ENCODE measurements around the gene KHSRP. TPM values are rescaled to one million over a fixed set of nuclear protein-coding genes. Genes with fewer than 3 reads are reported as not detected.
"Not testable (repeated sequence)": the region's sequence is repeated elsewhere in the genome, so short reads cannot be mapped to it uniquely, and the experiment has no call there.

Gene KHSRP
- total RNA-seq, 1 experiment from 2014 or later = 129 TPM

GRCh38 chr19:6402058-6402457 lies 22.6 kb downstream of the KHSRP start:
- Histone ChIP-seq H3K27ac (no peak overlapping the region), H3K9me3 (replicated peaks) (no peaks in the 10 kb centered on the region), H3K36me3 (no peaks in the 10 kb centered on the region), H3K4me3 (no peak overlapping the region), H3K4me1 (replicated peaks) (no peaks in the 10 kb centered on the region), H3K27me3 (replicated peaks) (no peaks in the 10 kb centered on the region)
- no peak for DNase-seq (ENCODE audit: low read depth in 1 of 2, low spot score in 2 of 2)

- not testable (repeated sequence) for DNase-seq (ENCODE audit: low read depth in 1 of 2, low spot score in 2 of 2); H3K9me3 ChIP-seq (replicated peaks); H3K27me3 ChIP-seq (replicated peaks); H3K4me3 ChIP-seq; H3K27ac ChIP-seq; H3K4me1 ChIP-seq (replicated peaks); H3K36me3 ChIP-seq
Observed at GRCh38 chr19:6400062-6400944, 24.3 kb downstream of the KHSRP start.

- Histone ChIP-seq H3K9me3 (replicated peaks) (no peaks in the 10 kb centered on the region), H3K27me3 (replicated peaks) (no peaks in the 10 kb centered on the region), H3K27ac (no peak overlapping the region), H3K36me3 (peaks cover 14% of the 10 kb centered on the region; the same call in 1 of the 2 replicates), H3K4me3 (no peak overlapping the region), H3K4me1 (replicated peaks) (peaks cover 14% of the 10 kb centered on the region)
- DNase-seq (ENCODE audit: low read depth in 1 of 2, low spot score in 2 of 2) = no peak
Observed at GRCh38 chr19:6396305-6396704, 28.3 kb downstream of the KHSRP start.

GRCh38 chr19:6394831-6395230 lies 29.8 kb downstream of the KHSRP start:
- Histone ChIP-seq H3K9me3 (replicated peaks) (no peaks in the 10 kb centered on the region), H3K4me3 (no peak overlapping the region), H3K27ac (no peak overlapping the region), H3K36me3 (peaks cover 26% of the 10 kb centered on the region), H3K27me3 (replicated peaks) (no peaks in the 10 kb centered on the region), H3K4me1 (replicated peaks) (peaks cover 14% of the 10 kb centered on the region)
- no peak for DNase-seq (ENCODE audit: low read depth in 1 of 2, low spot score in 2 of 2)

GRCh38 chr19:6393983-6394412 lies 30.6 kb downstream of the KHSRP start:
- H3K27ac ChIP-seq = peak overlapping the region; percentile 91
- peaks cover 14% of the 10 kb centered on the region for H3K4me1 ChIP-seq (replicated peaks)
- H3K9me3 ChIP-seq (replicated peaks) = no peaks in the 10 kb centered on the region
- no peaks in the 10 kb centered on the region for H3K27me3 ChIP-seq (replicated peaks)
- DNase-seq (ENCODE audit: low read depth in 1 of 2, low spot score in 2 of 2) = no peak
- H3K36me3 ChIP-seq = peaks cover 33% of the 10 kb centered on the region
- H3K4me3 ChIP-seq = peak overlapping the region; percentile 71

- Histone ChIP-seq H3K4me3 (peak within 1 kb of the TSS; percentile 71), H3K27ac (peak within 1 kb of the TSS; percentile 91), H3K27me3 (replicated peaks) (no peaks in the 10 kb centered on the region), H3K36me3 (peaks cover 39% of the 10 kb centered on the region), H3K9me3 (replicated peaks) (no peaks in the 10 kb centered on the region), H3K4me1 (replicated peaks) (peaks cover 14% of the 10 kb centered on the region)
- peak; percentile 97 to 99 for DNase-seq (ENCODE audit: low read depth in 1 of 2, low spot score in 2 of 2)
Observed at GRCh38 chr19:6393074-6393982, 31.3 kb downstream of the KHSRP start, which contains the start of gene GTF2F1. Gene GTF2F1 (minus strand): TSS chr19:6393164. CDS start chr19:6392995, 169 bp downstream.

- H3K27me3 ChIP-seq (replicated peaks) = no peaks in the 10 kb centered on the region
- no peak for DNase-seq (ENCODE audit: low read depth in 1 of 2, low spot score in 2 of 2)
- H3K27ac ChIP-seq = peak overlapping the region; percentile 91
- no peaks in the 10 kb centered on the region for H3K9me3 ChIP-seq (replicated peaks)
- H3K4me3 ChIP-seq = peak overlapping the region; percentile 71
- H3K4me1 ChIP-seq (replicated peaks) = peaks cover 14% of the 10 kb centered on the region
- peaks cover 48% of the 10 kb centered on the region for H3K36me3 ChIP-seq
Observed at GRCh38 chr19:6392221-6393073, 32.2 kb downstream of the KHSRP start.

- H3K4me3 ChIP-seq = no peak overlapping the region
- H3K27ac ChIP-seq = no peak overlapping the region
- peaks cover 81% of the 10 kb centered on the region for H3K36me3 ChIP-seq
- no peak for DNase-seq (ENCODE audit: low read depth in 1 of 2, low spot score in 2 of 2)
- H3K4me1 ChIP-seq (replicated peaks) = peaks cover 5% of the 10 kb centered on the region
- H3K9me3 ChIP-seq (replicated peaks) = no peaks in the 10 kb centered on the region
- H3K27me3 ChIP-seq (replicated peaks) = no peaks in the 10 kb centered on the region
Observed at GRCh38 chr19:6387372-6387771, 37.2 kb downstream of the KHSRP start.

- H3K27ac ChIP-seq = no peak overlapping the region
- H3K27me3 ChIP-seq (replicated peaks) = no peaks in the 10 kb centered on the region
- peaks cover 84% of the 10 kb centered on the region for H3K36me3 ChIP-seq
- DNase-seq (ENCODE audit: low read depth in 1 of 2, low spot score in 2 of 2) = no peak
- H3K4me3 ChIP-seq = no peak overlapping the region
- H3K4me1 ChIP-seq (replicated peaks) = no peaks in the 10 kb centered on the region
- H3K9me3 ChIP-seq (replicated peaks) = no peaks in the 10 kb centered on the region
Observed at GRCh38 chr19:6384381-6384780, 40.2 kb downstream of the KHSRP start.

- DNase-seq (ENCODE audit: low read depth in 1 of 2, low spot score in 2 of 2) = no peak
- Histone ChIP-seq H3K27ac (no peak overlapping the region), H3K4me3 (no peak overlapping the region), H3K9me3 (replicated peaks) (no peaks in the 10 kb centered on the region), H3K27me3 (replicated peaks) (no peaks in the 10 kb centered on the region), H3K36me3 (peaks cover 82% of the 10 kb centered on the region), H3K4me1 (replicated peaks) (no peaks in the 10 kb centered on the region)
Observed at GRCh38 chr19:6383188-6383587, 41.4 kb downstream of the KHSRP start.

- Histone ChIP-seq H3K4me1 (replicated peaks) (no peaks in the 10 kb centered on the region), H3K4me3 (no peak overlapping the region), H3K9me3 (replicated peaks) (no peaks in the 10 kb centered on the region), H3K36me3 (peaks cover 64% of the 10 kb centered on the region), H3K27me3 (replicated peaks) (no peaks in the 10 kb centered on the region), H3K27ac (no peak overlapping the region)
- no peak for DNase-seq (ENCODE audit: low read depth in 1 of 2, low spot score in 2 of 2)
Observed at GRCh38 chr19:6381030-6381750, 43.4 kb downstream of the KHSRP start.

GRCh38 chr19:6379744-6380143 lies 44.9 kb downstream of the KHSRP start:
- no peaks in the 10 kb centered on the region for H3K9me3 ChIP-seq (replicated peaks)
- no peaks in the 10 kb centered on the region for H3K27me3 ChIP-seq (replicated peaks)
- no peak overlapping the region for H3K27ac ChIP-seq
- no peak overlapping the region for H3K4me3 ChIP-seq
- no peaks in the 10 kb centered on the region for H3K4me1 ChIP-seq (replicated peaks)
- DNase-seq (ENCODE audit: low read depth in 1 of 2, low spot score in 2 of 2) = no peak
- peaks cover 59% of the 10 kb centered on the region for H3K36me3 ChIP-seq
